HG03175 (cell line): ENCODE measurements around the gene OSBPL1A.

Source experiments
- ATAC-seq: cut with Tn5 transposase; IDR thresholded peaks from one replicate; pipeline ENCODE4 v1.9.1; 2021; ENCODE audit warnings: mild to moderate bottlenecking, moderate library complexity; ENCODE audit not compliant: unreplicated experiment

OSBPL1A gene

GRCh38 chr18:24344509-24344908, 53.1 kb downstream of the OSBPL1A start:
- ATAC-seq = no peak

- no peak for ATAC-seq
Measured at GRCh38 chr18:24342347-24342746, 55.3 kb downstream of the OSBPL1A start.

GRCh38 chr18:24341361-24341760, 56.3 kb downstream of the OSBPL1A start:
- no peak for ATAC-seq

- ATAC-seq = no peak
Measured at GRCh38 chr18:24333084-24333483, 64.5 kb downstream of the OSBPL1A start.

- no peak for ATAC-seq
Measured at GRCh38 chr18:24326211-24326610, 71.4 kb downstream of the OSBPL1A start.

GRCh38 chr18:24322584-24323136, 75.0 kb downstream of the OSBPL1A start:
- no peak for ATAC-seq

GRCh38 chr18:24321071-24321470, 76.6 kb downstream of the OSBPL1A start:
- no peak for ATAC-seq

GRCh38 chr18:24319757-24320156, 77.9 kb downstream of the OSBPL1A start:
- ATAC-seq = no peak

GRCh38 chr18:24317370-24317769, 80.3 kb downstream of the OSBPL1A start:
- ATAC-seq = no peak

GRCh38 chr18:24315170-24315569, 82.5 kb downstream of the OSBPL1A start:
- no peak for ATAC-seq

GRCh38 chr18:24306201-24306600, 91.4 kb downstream of the OSBPL1A start:
- no peak for ATAC-seq

GRCh38 chr18:24300703-24301102, 96.9 kb downstream of the OSBPL1A start:
- ATAC-seq = no peak

- ATAC-seq = no peak
Measured at GRCh38 chr18:24296276-24296675, 101.3 kb downstream of the OSBPL1A start.

- no peak for ATAC-seq
Measured at GRCh38 chr18:24293254-24293653, 104.4 kb downstream of the OSBPL1A start.

GRCh38 chr18:24278591-24278990, 119.0 kb downstream of the OSBPL1A start:
- no peak for ATAC-seq

- ATAC-seq = no peak
Measured at GRCh38 chr18:24277516-24278195, 120.0 kb downstream of the OSBPL1A start.

- no peak for ATAC-seq
Measured at GRCh38 chr18:24276994-24277393, 120.6 kb downstream of the OSBPL1A start.

- ATAC-seq = no peak
Measured at GRCh38 chr18:24274837-24275236, 122.8 kb downstream of the OSBPL1A start.

GRCh38 chr18:24273596-24273995, 124.0 kb downstream of the OSBPL1A start:
- ATAC-seq = no peak

- no peak for ATAC-seq
Measured at GRCh38 chr18:24272229-24272525, 125.4 kb downstream of the OSBPL1A start.

GRCh38 chr18:24271381-24272228, 126.0 kb downstream of the OSBPL1A start:
- ATAC-seq = no peak

GRCh38 chr18:24270937-24271380, 126.7 kb downstream of the OSBPL1A start:
- no peak for ATAC-seq
